ENCODE results near the gene CD36.

- TF ChIP-seq CTCF (IDR thresholded peaks at IDR 0.05) = no peak
- no peak for TF ChIP-seq EZH2phosphoT487 (IDR thresholded peaks at IDR 0.05)
These were observed 80.8 kb downstream of the CD36 start for GRCh38 chr7:80719261-80719660.
